Mammary microvascular endothelial cell (primary cell): ENCODE results near the gene GPC2. TPM values are rescaled to one million over a fixed set of nuclear protein-coding genes. Genes with fewer than 3 reads are reported as not detected.

Source experiments
- total RNA-seq: library from RNA; depleted of rRNA; stranded (reverse); fragments of >200 nt; gene quantifications from 2 replicates; pipeline ENCODE4 v1.2.3, GENCODE V29; 2015

GPC2 gene, protein sequence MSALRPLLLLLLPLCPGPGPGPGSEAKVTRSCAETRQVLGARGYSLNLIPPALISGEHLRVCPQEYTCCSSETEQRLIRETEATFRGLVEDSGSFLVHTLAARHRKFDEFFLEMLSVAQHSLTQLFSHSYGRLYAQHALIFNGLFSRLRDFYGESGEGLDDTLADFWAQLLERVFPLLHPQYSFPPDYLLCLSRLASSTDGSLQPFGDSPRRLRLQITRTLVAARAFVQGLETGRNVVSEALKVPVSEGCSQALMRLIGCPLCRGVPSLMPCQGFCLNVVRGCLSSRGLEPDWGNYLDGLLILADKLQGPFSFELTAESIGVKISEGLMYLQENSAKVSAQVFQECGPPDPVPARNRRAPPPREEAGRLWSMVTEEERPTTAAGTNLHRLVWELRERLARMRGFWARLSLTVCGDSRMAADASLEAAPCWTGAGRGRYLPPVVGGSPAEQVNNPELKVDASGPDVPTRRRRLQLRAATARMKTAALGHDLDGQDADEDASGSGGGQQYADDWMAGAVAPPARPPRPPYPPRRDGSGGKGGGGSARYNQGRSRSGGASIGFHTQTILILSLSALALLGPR
- total RNA-seq, result 0.89 and 1.00 TPM in 2 replicates

GRCh38 chr7:100177045-100178001, at the start of gene GPC2, which contains the start of gene STAG3:
Gene GPC2 (minus strand): TSS chr7:100177381. CDS start chr7:100177199, 182 bp downstream.
Gene STAG3 (plus strand): TSS chr7:100177918. CDS start chr7:100180557, 2,639 bp downstream.

DNA sequence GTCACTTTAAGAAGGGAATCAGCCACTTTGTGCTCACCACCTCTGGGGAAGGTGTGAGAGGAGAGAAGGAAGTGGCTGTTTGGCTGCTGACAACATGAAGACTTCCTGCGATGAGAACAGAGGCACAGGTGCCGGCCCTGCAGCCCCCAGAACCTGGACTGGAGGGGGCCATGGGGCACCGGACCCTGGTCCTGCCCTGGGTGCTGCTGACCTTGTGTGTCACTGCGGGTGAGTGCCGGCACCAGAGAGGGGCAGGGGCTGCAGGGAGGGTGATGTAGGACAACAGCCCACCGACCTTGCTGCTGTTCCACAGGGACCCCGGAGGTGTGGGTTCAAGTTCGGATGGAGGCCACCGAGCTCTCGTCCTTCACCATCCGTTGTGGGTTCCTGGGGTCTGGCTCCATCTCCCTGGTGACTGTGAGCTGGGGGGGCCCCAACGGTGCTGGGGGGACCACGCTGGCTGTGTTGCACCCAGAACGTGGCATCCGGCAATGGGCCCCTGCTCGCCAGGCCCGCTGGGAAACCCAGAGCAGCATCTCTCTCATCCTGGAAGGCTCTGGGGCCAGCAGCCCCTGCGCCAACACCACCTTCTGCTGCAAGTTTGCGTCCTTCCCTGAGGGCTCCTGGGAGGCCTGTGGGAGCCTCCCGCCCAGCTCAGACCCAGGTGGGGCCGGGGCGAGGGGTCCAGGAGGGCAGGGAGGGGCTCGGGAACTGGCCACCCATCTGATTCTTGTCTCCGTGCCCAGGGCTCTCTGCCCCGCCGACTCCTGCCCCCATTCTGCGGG, 42.8 kb upstream of the GPC2 start, which contains the start of gene PVRIG:
Gene PVRIG, plus strand, starts transcription at position 149 of the 785 bp plus-strand sequence. Its CDS starts 22 bp downstream, at position 171.

GRCh38 chr7:100158229-100159098, 18.7 kb downstream of the GPC2 start, which contains the start of gene TRAPPC14:
Gene TRAPPC14 (minus strand): TSS chr7:100158723. CDS start chr7:100158499, 224 bp downstream.

GRCh38 chr7:100148559-100149328, 28.4 kb downstream of the GPC2 start, which contains the start of gene LAMTOR4:
Gene LAMTOR4 (plus strand): TSS chr7:100148918. CDS start chr7:100148973, 55 bp downstream.

DNA sequence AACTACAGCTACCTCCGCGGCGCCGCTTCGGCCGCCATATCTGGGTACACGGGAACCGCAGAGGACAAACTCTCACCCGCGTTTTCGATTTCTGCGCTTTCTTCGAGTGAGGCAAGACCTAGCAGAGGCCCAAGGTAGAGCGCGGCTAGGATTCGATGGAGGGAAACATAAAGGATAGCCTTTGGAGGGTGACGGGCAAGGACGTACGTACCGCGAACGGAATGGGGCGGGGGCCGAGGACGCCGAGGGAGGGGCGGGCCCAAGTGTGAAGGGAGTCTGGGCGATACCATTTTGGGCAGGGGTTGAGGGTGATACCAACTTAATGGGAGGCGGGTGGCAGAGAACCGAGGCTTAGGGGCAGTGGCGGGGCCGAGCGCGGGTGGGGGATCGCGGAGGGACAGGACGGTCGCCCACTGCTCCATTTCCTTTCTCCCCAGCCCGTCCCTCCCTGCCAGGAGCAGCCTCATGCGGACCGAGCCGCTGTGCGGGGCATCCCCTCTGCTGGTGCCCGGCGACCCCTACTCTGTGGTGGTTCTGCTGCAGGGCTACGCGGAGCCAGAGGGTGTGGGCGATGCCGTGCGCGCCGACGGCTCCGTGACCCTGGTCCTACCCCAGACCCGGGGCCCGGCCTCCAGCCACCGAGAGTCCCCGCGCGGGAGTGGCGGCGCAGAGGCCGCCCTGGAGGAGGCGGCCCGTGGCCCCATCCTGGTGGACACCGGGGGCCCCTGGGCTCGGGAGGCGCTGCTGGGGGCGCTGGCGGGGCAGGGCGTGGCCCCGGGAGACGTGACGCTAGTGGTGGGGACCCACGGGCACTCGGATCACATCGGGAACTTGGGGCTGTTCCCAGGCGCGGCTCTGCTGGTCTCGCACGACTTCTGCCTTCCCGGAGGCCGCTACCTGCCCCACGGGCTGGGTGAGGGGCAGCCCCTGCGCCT, 50.0 kb downstream of the GPC2 start, which contains the start of gene MBLAC1:
Gene MBLAC1, plus strand, starts transcription at position 37 of the 935 bp plus-strand sequence. Its CDS starts 429 bp downstream, at position 466.

Other genes with a start within 250 kb of the GPC2 start
- not detected in 2 replicates for gene GJC3, start 247.8 kb downstream of the GPC2 start, total RNA-seq
- not detected in 2 replicates for gene AZGP1, start 201.3 kb downstream of the GPC2 start, total RNA-seq
- gene ZKSCAN1, start 161.8 kb downstream of the GPC2 start, total RNA-seq, result 11.3 and 13.6 TPM in 2 replicates
- gene ZSCAN21, start 127.6 kb downstream of the GPC2 start, total RNA-seq, result 6.1 and 8.3 TPM in 2 replicates
- gene ZNF3, start 95.7 kb downstream of the GPC2 start, total RNA-seq, result 19.1 and 21.1 TPM in 2 replicates
- 102 and 125 TPM in 2 replicates for gene COPS6, start 88.4 kb downstream of the GPC2 start, total RNA-seq
- gene MCM7, start 76.0 kb downstream of the GPC2 start, total RNA-seq, result 149 and 155 TPM in 2 replicates
- gene AP4M1, start 75.7 kb downstream of the GPC2 start, total RNA-seq, result 16.1 and 18.5 TPM in 2 replicates
- gene TAF6, start 58.0 kb downstream of the GPC2 start, total RNA-seq, result 56.0 and 63.9 TPM in 2 replicates
- gene CNPY4, start 57.7 kb downstream of the GPC2 start, total RNA-seq, result 23.8 and 25.7 TPM in 2 replicates
- 4.7 and 5.0 TPM in 2 replicates for gene MBLAC1, start 50.4 kb downstream of the GPC2 start, total RNA-seq
- gene LAMTOR4, start 28.5 kb downstream of the GPC2 start, total RNA-seq, result 184 and 224 TPM in 2 replicates
- gene TRAPPC14, start 18.7 kb downstream of the GPC2 start, total RNA-seq, result 4.7 and 6.3 TPM in 2 replicates
- 2.7 and 3.9 TPM in 2 replicates for gene GAL3ST4, start 8.8 kb downstream of the GPC2 start, total RNA-seq
- gene STAG3, start 537 bp upstream of the GPC2 start, total RNA-seq, result 0.10 and 0.13 TPM in 2 replicates
- gene PVRIG, start 42.6 kb upstream of the GPC2 start, total RNA-seq, result not detected in 2 replicates
- 0.05 TPM in 1 of 2 replicates, not detected in the other for gene SPDYE3, start 130.3 kb upstream of the GPC2 start, total RNA-seq
- 14.1 and 18.6 TPM in 2 replicates for gene PILRB, start 180.7 kb upstream of the GPC2 start, total RNA-seq
- gene PILRA, start 196.1 kb upstream of the GPC2 start, total RNA-seq, result not detected in 2 replicates